Gastroesophageal sphincter (tissue), 3 donors: ENCODE data around the gene LRRC55.

Source experiments
- CTCF ChIP-seq, 4 experiments: fragments of 200-600 bp in 2 of 4; fragments of 450-650 bp in 2 of 4; sonication (generic) in 1 of 4; IDR thresholded peaks; one replicate each; pipeline ENCODE4 v1.5.1; 2017 to 2019; ENCODE audit warnings: antibody characterized with exemption in 4 of 4, mild to moderate bottlenecking in 2 of 4, moderate library complexity in 2 of 4
- EP300 ChIP-seq: sonication (generic); formaldehyde crosslinking; IDR thresholded peaks from one replicate; pipeline ENCODE4 v1.6.1; 2017; ENCODE audit warnings: antibody characterized with exemption, mild to moderate bottlenecking
- POLR2A ChIP-seq, 2 donors: fragments of 450-650 bp; IDR thresholded peaks; one replicate each; pipeline ENCODE4 v1.6.1; 2017; ENCODE audit warnings: antibody characterized with exemption in 2 of 2, mild to moderate bottlenecking in 2 of 2, moderate library complexity in 1 of 2
- POLR2AphosphoS5 ChIP-seq: sonication (generic); formaldehyde crosslinking; IDR thresholded peaks from one replicate; pipeline ENCODE4 v1.6.1; 2017; ENCODE audit warnings: antibody characterized with exemption

- TF ChIP-seq POLR2AphosphoS5 (no peak), CTCF (IDR thresholded peaks at IDR 0.05) (no peak), POLR2A (IDR thresholded peaks at IDR 0.05) (no peak), EP300 (no peak)
These were observed 2.1 kb upstream of the LRRC55 start for GRCh38 chr11:57179681-57180080.
